Measurements from ENCODE around the gene MUC15.
"Not testable (repeated sequence)": the region's sequence is repeated elsewhere in the genome, so short reads cannot be mapped to it uniquely, and the experiment has no call there.

MUC15 gene

GRCh38 chr11:26607725-26608506 is 35.9 kb upstream of the MUC15 start:
- peak overlapping the region; percentile 35 for H3K4me3 ChIP-seq (ENCODE audit: low read depth, low read length)
- TF ChIP-seq, protein P1, sequence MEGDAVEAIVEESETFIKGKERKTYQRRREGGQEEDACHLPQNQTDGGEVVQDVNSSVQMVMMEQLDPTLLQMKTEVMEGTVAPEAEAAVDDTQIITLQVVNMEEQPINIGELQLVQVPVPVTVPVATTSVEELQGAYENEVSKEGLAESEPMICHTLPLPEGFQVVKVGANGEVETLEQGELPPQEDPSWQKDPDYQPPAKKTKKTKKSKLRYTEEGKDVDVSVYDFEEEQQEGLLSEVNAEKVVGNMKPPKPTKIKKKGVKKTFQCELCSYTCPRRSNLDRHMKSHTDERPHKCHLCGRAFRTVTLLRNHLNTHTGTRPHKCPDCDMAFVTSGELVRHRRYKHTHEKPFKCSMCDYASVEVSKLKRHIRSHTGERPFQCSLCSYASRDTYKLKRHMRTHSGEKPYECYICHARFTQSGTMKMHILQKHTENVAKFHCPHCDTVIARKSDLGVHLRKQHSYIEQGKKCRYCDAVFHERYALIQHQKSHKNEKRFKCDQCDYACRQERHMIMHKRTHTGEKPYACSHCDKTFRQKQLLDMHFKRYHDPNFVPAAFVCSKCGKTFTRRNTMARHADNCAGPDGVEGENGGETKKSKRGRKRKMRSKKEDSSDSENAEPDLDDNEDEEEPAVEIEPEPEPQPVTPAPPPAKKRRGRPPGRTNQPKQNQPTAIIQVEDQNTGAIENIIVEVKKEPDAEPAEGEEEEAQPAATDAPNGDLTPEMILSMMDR (IDR thresholded peaks at IDR 0.05; ENCODE audit: insufficient read depth, low read depth, low read length, missing control alignments) = no peak
- peak; percentile 74 for DNase-seq (ENCODE audit: low read depth)

GRCh38 chr11:26599876-26600434 is 27.9 kb upstream of the MUC15 start:
- DNase-seq (ENCODE audit: low read depth) = no peak
- TF ChIP-seq, protein P1 (IDR thresholded peaks at IDR 0.05; ENCODE audit: insufficient read depth, low read depth, low read length, missing control alignments) = no peak
- no peak overlapping the region for H3K4me3 ChIP-seq (ENCODE audit: low read depth, low read length)

DNA sequence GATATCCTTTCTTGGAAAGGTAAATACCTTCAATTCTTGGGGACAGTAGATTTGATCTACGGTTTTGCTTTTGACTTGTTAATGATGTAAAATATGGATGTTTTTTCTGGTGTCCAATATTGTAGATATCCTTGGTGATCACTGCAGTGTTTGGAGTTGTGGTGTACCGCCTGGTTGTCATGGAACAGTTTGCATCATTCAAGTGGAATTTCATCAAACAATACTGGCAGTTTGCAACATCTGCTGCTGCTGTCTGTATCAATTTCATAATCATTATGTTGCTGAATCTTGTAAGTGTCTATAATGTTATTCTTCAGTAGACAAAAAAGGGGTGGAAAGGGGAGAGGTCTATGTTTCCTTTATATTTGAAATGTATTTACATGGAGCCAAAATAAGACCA is 27.4 kb upstream of the MUC15 start:
- no peak for DNase-seq (ENCODE audit: low read depth)
- no peak overlapping the region for H3K4me3 ChIP-seq (ENCODE audit: low read depth, low read length)
- TF ChIP-seq, protein P1 (IDR thresholded peaks at IDR 0.05; ENCODE audit: insufficient read depth, low read depth, low read length, missing control alignments) = no peak

DNA sequence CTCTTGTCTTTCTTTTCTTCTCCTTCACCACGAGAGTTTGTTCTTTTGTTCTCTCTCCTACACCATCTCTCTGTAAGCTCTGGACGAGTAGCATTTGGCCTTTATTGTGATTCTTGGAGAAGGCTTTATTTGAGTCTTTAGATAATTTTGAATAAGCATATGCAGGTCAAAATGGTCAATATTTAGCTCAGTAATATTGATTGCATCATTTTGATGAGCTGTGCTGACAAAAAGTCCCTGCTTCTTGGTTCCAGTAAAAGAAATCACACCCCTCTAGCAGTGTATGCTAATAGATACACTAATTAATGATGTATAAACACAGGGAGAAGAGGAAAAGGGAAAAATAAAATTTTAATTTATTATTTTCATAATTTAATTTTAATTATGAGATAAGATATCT is 25.8 kb upstream of the MUC15 start:
- no peak for DNase-seq (ENCODE audit: low read depth)
- TF ChIP-seq, protein P1 (IDR thresholded peaks at IDR 0.05; ENCODE audit: insufficient read depth, low read depth, low read length, missing control alignments) = no peak
- H3K4me3 ChIP-seq (ENCODE audit: low read depth, low read length) = no peak overlapping the region

DNA sequence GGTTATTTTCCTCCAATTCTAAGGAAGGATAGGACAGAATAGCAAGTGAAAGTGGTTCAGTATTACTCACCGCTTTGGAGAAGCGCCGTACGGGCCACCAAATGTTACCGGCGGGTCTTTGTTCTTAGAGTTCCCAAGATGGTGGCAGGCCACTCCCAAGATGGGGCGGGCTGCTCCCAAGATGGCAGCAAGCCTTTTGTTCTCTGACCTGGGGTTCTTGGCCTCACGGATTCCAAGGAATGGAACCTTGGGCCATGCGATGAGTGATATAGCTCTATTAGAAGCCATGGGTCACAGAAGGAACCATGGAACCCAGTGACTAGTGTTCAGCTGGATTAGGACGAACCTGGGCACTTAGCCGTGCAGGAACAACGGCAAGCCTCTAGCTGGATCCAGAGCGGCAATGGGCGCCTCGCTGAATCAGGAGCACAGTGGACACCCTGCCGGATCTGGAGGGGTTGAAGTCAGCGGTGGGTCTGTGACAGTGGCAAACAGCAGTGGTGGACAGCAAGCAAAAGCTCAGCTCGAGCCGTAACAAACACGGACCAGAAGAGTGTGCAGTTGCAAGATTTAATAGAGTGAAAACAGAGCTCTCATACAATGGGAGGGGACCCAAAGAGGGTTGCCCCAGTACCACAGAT is 25.1 kb upstream of the MUC15 start:
- not testable (repeated sequence) for DNase-seq (ENCODE audit: low read depth); H3K4me3 ChIP-seq (ENCODE audit: low read depth, low read length)

DNA sequence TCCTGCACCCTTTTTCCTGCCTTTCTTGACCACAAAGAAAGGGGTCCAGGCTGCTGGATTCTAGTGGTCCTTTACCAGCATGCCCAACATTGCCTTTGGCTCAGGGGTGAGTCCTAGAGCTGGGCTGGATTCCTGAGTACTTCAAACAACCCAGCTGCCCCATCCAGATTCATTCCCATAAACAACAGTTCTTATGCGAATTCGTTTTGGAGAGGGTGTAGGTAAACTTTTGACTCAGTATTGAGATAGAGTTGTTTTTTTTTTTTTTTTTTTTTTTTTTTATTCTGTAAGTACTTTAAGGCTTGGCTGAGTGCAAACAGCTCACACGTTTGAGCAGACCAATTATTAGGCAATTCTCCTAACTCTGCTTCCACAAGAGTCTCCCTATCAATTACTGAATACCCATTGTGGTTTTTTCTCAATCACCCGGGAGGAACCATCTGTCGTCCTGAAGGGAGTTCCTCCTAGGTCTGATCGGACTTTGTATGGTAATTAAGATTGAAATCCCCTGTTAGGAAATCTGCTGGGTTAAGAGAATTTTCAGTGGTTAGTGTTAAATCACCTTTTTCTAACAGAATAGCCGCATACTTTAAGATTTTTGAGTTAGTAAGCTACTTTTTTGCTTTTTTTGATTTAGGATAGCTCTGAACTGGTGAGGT is 23.3 kb upstream of the MUC15 start:
- not testable (repeated sequence) for DNase-seq (ENCODE audit: low read depth); H3K4me3 ChIP-seq (ENCODE audit: low read depth, low read length)

DNA sequence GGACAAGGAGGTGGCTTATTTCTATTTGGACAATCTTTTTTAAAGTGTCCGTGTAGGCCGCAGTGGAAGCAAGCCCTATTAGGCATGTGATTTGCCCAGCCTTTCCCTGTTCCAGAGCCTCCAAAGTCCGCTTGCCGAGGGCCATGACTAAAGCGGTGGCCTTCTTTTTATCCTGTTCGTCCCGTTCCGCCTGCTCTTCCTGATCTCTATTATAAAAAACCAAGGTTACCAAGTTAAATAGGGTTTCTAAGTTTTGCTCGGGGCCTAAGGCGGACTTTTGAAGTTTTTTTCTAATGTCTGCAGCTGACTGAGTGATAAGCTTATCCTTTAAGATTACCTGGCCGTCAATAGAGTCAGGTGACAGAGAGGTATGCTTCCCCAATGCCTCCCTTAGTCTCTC is 21.6 kb upstream of the MUC15 start:
- TF ChIP-seq, protein P1 (IDR thresholded peaks at IDR 0.05; ENCODE audit: insufficient read depth, low read depth, low read length, missing control alignments) = no peak
- no peak for DNase-seq (ENCODE audit: low read depth)

More for the DNA sequence above, 21.6 kb upstream of the MUC15 start:
- no peak overlapping the region for H3K4me3 ChIP-seq (ENCODE audit: low read depth, low read length)
